ENCODE measurements around the gene TUBB3. TPM values are rescaled to one million over a fixed set of nuclear protein-coding genes. Genes with fewer than 3 reads are reported as not detected.

Gene TUBB3
- total RNA-seq, 1 experiment from 2014 or later, result 164 TPM

GRCh38 chr16:89938175-89938885 is 15.2 kb downstream of the TUBB3 start:
- H3K18ac ChIP-seq (ENCODE audit: insufficient read length, low read depth, low read length), result no peak overlapping the region
- H4K91ac ChIP-seq (ENCODE audit: insufficient read length, low read depth, low read length), result no peak overlapping the region
- H3K36me3 Mint-ChIP-seq (ENCODE audit: insufficient read depth in 1 of 3, low read depth in 3 of 3), result peaks cover 21 to 28% (median 24%) of the 10 kb centered on the region in 3 experiments
- no peaks in the 10 kb centered on the region for H3K23me2 ChIP-seq (ENCODE audit: insufficient read length, low read depth, low read length, poor library complexity, severe bottlenecking)
- H2BK20ac ChIP-seq (ENCODE audit: low read depth, low read length, poor library complexity, severe bottlenecking), result no peak overlapping the region
- H3K23ac ChIP-seq (ENCODE audit: insufficient read length, low read depth, low read length), result no peak overlapping the region
- no peak for TF ChIP-seq CTCF (conservative IDR thresholded peaks at IDR 0.05)
- peak overlapping the region in 1 of 3 experiments; percentile 57; a peak in 1 of 7 replicates for H3K27ac Mint-ChIP-seq
- H3K79me1 ChIP-seq (ENCODE audit: insufficient read depth, low read depth, low read length, poor library complexity, severe bottlenecking), result no peaks in the 10 kb centered on the region
- H3K14ac ChIP-seq (ENCODE audit: insufficient read depth, low read length), result no peak overlapping the region
- no peaks in the 10 kb centered on the region for H3K4me1 ChIP-seq (ENCODE audit: insufficient read depth, low read length)
- no CpG with 5 or more reads among the region's 21 CpGs for WGBS (ENCODE audit: extremely low coverage, insufficient read length, low lambda C conversion rate)
- no peak overlapping the region for H4K8ac ChIP-seq (replicated peaks; ENCODE audit: insufficient read length, low read depth, low read length)
- no peaks in the 10 kb centered on the region for H3K4me1 Mint-ChIP-seq
- H3K56ac ChIP-seq (ENCODE audit: insufficient read length, low read depth, low read length), result no peak overlapping the region
- H3K27me3 Mint-ChIP-seq (ENCODE audit: low read depth), result peaks cover 1% of the 10 kb centered on the region; the same call in 1 of the 2 replicates
- H3K9me3 ChIP-seq (ENCODE audit: control insufficient read depth, low read depth, low read length), result no peaks in the 10 kb centered on the region
- no peak overlapping the region for H3K4me2 ChIP-seq (ENCODE audit: insufficient read depth, insufficient read length, low read length)
- H3K9me3 Mint-ChIP-seq, result no peaks in the 10 kb centered on the region
- DNase-seq, result no peak
- no peak overlapping the region for H2BK120ac ChIP-seq (ENCODE audit: low read depth, low read length, poor library complexity, severe bottlenecking)
- no peak overlapping the region for H4K5ac ChIP-seq (ENCODE audit: insufficient read length, low read depth, low read length)
- no peak overlapping the region for H2BK15ac ChIP-seq (ENCODE audit: low read depth, low read length)
- H3K27ac ChIP-seq (ENCODE audit: insufficient read length, low read depth, low read length), result no peak overlapping the region
- no peaks in the 10 kb centered on the region for H3K79me2 ChIP-seq (ENCODE audit: insufficient read depth, low read length)
- no peak overlapping the region for H2AK5ac ChIP-seq (ENCODE audit: insufficient read length, low read length)
- H3K4me3 Mint-ChIP-seq, result no peak overlapping the region
- no peaks in the 10 kb centered on the region for H4K20me1 ChIP-seq (ENCODE audit: control insufficient read depth, insufficient read depth, insufficient read length)
- H2AFZ ChIP-seq (ENCODE audit: low read length), result no peak overlapping the region
- no peak overlapping the region for H2BK5ac ChIP-seq (ENCODE audit: insufficient read length, low read length)
- H3K27me3 ChIP-seq (ENCODE audit: insufficient read depth, low read length), result no peaks in the 10 kb centered on the region
- no peak overlapping the region for H3K4ac ChIP-seq (ENCODE audit: low read depth, low read length)
- H2BK12ac ChIP-seq (ENCODE audit: insufficient read length, low read depth, low read length), result no peak overlapping the region
- no peak overlapping the region for H3K9ac ChIP-seq (ENCODE audit: extremely low read depth, insufficient read length, low read length)
- H3T11ph ChIP-seq (ENCODE audit: low read length), result no peak overlapping the region
